GM12873 (cell line): ENCODE measurements around the gene PRRG1.

Experiments used
- TF ChIP-seq, protein P1 (sequence below): IDR thresholded peaks from 2 replicates; pipeline ENCODE4 v1.5.1; 2012; ENCODE audit warnings: low read depth, mild to moderate bottlenecking, moderate library complexity, low read length, control low read depth; ENCODE audit not compliant: insufficient read depth; ENCODE audit errors: missing control alignments

The PRRG1 gene

DNA sequence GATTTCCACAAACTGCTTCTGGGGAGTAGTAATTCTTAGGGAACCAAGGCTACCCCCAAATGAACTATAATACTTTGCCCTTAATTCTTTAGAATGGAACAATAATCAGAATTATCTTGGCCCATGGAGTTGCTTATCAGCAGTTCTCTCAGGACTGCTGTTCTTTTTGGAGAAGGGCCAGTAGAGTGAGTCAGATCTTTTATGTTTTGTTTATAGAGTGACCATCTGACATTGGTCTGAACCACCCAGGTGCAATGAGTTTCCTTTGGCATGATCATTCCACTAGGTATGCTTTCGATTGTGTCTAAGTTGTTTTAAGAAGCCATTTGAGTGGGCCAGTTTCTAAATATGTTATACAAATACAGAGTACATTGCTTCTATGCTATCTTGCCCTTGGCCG, 31.8 kb downstream of the PRRG1 start:
- TF ChIP-seq, protein P1, sequence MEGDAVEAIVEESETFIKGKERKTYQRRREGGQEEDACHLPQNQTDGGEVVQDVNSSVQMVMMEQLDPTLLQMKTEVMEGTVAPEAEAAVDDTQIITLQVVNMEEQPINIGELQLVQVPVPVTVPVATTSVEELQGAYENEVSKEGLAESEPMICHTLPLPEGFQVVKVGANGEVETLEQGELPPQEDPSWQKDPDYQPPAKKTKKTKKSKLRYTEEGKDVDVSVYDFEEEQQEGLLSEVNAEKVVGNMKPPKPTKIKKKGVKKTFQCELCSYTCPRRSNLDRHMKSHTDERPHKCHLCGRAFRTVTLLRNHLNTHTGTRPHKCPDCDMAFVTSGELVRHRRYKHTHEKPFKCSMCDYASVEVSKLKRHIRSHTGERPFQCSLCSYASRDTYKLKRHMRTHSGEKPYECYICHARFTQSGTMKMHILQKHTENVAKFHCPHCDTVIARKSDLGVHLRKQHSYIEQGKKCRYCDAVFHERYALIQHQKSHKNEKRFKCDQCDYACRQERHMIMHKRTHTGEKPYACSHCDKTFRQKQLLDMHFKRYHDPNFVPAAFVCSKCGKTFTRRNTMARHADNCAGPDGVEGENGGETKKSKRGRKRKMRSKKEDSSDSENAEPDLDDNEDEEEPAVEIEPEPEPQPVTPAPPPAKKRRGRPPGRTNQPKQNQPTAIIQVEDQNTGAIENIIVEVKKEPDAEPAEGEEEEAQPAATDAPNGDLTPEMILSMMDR, result no peak

DNA sequence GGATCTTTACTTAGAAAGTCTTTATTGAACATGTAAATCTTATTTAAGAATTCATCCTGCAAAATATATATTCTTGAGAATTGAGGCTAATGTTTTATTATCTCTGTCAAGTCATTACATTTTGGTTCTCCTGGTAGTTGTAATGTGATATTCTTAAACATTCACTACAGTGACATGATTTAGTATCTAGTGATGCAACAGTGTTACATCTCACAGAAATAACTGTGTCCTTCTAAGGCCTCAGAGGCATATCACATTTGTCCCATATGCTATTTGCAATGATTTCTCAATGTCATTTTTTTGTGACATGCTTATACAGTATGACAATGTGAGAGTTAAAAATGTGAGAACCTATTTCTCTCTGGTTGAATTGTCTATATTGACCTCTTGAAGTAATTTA, 34.1 kb downstream of the PRRG1 start:
- TF ChIP-seq, protein P1, result no peak

DNA sequence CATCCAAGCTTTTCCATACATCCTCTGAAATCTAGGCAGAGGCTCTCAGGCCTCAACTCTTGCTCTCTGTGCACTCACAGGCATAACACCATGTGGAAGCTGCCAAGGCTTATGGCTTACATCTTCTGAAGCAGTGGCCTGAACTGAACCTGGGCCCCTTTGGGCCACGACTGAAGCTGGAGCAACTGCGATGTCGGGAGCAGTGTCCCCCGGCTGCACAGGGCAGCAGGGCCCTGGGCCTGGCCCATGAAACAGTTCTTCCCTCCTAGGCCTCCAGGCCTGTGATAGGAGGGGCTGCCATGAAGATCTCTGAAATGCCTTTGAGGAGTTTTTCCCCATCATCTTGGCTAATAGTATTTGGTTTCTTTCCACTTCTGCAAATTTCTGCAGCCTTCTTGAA, 39.2 kb downstream of the PRRG1 start:
- TF ChIP-seq, protein P1, result no peak

DNA sequence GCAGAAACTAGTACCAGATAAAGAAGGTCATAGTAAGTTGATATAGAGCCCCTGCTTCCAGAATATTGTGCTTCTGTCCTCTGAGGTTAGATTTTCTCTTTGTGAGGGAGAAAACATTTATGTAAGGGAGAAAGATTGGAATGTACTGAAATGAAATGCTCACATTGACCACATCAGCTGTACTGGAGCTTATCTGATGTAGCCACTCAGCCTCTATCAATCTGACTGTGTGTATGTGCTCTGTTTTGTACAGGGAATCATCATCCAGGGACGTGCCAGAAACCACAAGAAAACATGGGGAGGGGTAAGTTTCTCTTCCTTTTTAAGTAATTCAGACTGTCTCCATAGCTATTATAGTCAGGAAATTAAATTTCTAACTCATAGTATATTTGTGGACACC, 56.8 kb downstream of the PRRG1 start:
- TF ChIP-seq, protein P1, result no peak

DNA sequence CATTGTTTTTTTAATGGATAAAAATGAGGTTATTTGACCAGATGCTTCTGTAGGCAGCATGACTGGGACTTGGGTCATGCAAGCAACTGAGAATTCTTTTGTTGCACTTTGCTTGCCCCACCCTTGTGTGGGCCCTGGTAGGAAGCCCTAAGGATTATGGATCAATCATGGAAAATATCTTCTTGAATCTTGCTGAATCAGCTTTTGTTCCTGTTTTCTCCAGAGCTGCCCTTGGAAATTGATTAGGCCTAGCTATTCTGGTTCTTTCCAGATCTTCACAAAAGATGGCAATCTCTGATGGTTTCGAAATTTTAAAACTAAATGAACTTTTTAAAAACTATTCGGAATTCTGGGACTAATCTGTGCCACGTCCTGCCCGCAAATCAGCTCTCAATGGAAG, 58.6 kb downstream of the PRRG1 start:
- TF ChIP-seq, protein P1, result no peak

DNA sequence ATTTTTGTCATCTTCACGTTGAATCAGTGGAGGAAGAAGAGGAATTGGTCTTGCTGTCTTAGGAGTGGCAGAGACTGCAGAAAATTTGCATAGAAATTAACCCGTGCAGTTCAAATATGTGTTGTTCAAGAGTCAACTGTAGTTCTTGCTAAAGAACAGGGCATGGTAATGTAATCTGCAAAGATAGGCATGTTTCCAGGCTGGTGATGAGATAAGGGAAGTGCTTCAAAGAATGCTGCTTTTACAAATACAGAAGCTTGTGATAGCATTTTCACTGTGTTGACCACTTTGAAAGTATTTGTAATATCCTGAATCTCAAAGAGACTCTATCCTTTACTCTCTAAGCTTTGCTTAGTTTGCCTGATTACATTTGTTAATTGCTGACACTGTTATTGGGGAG, 60.1 kb downstream of the PRRG1 start:
- TF ChIP-seq, protein P1, result no peak

DNA sequence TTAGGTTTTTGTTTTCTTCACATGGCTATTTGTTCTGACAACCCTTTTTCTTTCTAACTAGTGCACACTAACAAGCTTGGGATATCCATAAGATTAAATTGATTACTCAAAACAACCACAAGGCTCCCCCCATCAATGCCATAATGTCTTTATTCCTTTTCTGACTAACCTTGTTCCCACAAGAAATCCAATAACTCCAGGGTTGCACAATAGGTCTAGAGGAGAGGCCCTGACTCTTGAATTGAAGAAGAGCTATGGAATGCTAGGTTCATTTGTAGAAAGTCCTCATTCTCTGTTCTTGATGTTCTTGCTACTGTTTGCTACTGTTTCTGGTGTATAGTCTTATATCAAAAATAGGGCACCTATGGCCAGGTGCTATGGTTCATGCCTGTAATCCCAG, 71.0 kb downstream of the PRRG1 start:
- TF ChIP-seq, protein P1, result no peak
